CD4-positive, alpha-beta T cell (primary cell): ENCODE results near the gene USP47. TPM values are rescaled to one million over a fixed set of nuclear protein-coding genes. Genes with fewer than 3 reads are reported as not detected.

Experiments used
- ATAC-seq: fragments of 200-7000 bp; cut with Tn5 transposase; one replicate; pipeline ENCODE4 v1.10.0; 2022; ENCODE audit warnings: mild to moderate bottlenecking; ENCODE audit not compliant: poor library complexity
- CTCF ChIA-PET: fragments of 350-600 bp; sonication (Branson Sonifier 250); formaldehyde crosslinking; loops from one replicate; lab custom pipeline; 2021; ENCODE audit warnings: antibody characterized with exemption, inconsistent platforms; lab: Charles Lee
- POLR2A ChIA-PET: fragments of 350-600 bp; sonication (Branson Sonifier 250); formaldehyde crosslinking; loops from one replicate; lab custom pipeline; 2021; ENCODE audit warnings: antibody characterized with exemption, inconsistent platforms; lab: Charles Lee
- DNase-seq, 14 experiments: peaks; one replicate each; pipeline ENCODE4 v3.0.0-alpha.2; 2013 to 2020; ENCODE audit warnings: mixed read lengths in 2 of 14
- H3K27ac ChIP-seq, 2 donors: one replicate each; pipeline versions ENCODE4 v1.5.1 to v1.7.0; 2013; ENCODE audit warnings: low read length in 2 of 2, low read depth in 1 of 2, mild to moderate bottlenecking in 1 of 2
- H3K27me3 ChIP-seq, 2 experiments: 1 replicate in 1 of 2; 2 replicates in 1 of 2; pipeline versions ENCODE4 v1.6.1 to v1.7.0; 2013; ENCODE audit warnings: low read length in 2 of 2, control low read depth in 1 of 2, mild to moderate bottlenecking in 1 of 2, moderate library complexity in 1 of 2; ENCODE audit not compliant: insufficient read depth in 2 of 2, control insufficient read depth in 1 of 2
- H3K36me3 ChIP-seq: one replicate; pipeline ENCODE4 v1.6.1; 2013; ENCODE audit warnings: low read length, control low read depth; ENCODE audit not compliant: insufficient read depth
- H3K4me1 ChIP-seq: one replicate; pipeline ENCODE4 v1.6.1; 2013; ENCODE audit warnings: low read length, control low read depth; ENCODE audit not compliant: insufficient read depth
- H3K4me3 ChIP-seq: one replicate; pipeline ENCODE4 v1.5.1; 2013; ENCODE audit warnings: mild to moderate bottlenecking, low read length, moderate library complexity
- H3K9me3 ChIP-seq, 2 experiments: 1 replicate in 1 of 2; 2 replicates in 1 of 2; pipeline versions ENCODE4 v1.6.1 to v1.7.0; 2013; ENCODE audit warnings: low read length in 2 of 2, mild to moderate bottlenecking in 2 of 2, control low read depth in 1 of 2, moderate library complexity in 1 of 2; ENCODE audit not compliant: control insufficient read depth in 1 of 2, insufficient read depth in 1 of 2
- H3K27ac Mint-ChIP-seq: one replicate; pipeline ENCODE4 v1.8.0; 2020; ENCODE audit warnings: mixed read lengths
- H3K27me3 Mint-ChIP-seq: one replicate; pipeline ENCODE4 v1.8.0; 2021; ENCODE audit warnings: mixed read lengths
- H3K36me3 Mint-ChIP-seq: one replicate; pipeline ENCODE4 v1.8.0; 2021; ENCODE audit warnings: low read depth, mixed read lengths
- H3K4me1 Mint-ChIP-seq: one replicate; pipeline ENCODE4 v1.8.0; 2021; ENCODE audit warnings: low read depth, mixed read lengths
- H3K4me3 Mint-ChIP-seq: one replicate; pipeline ENCODE4 v1.8.0; 2020; ENCODE audit warnings: mild to moderate bottlenecking, mixed read lengths
- H3K9me3 Mint-ChIP-seq: one replicate; pipeline ENCODE4 v1.8.0; 2020; ENCODE audit warnings: mixed read lengths
- intact Hi-C, 2 experiments: fragments of 100-400 bp; cut with DNase I in 1 of 2; cut with micrococcal nuclease in 1 of 2; formaldehyde crosslinking; loops; one replicate each; pipeline versions ENCODE4 v1.15.1 to v1.9.0; 2023 to 2025; cut with DNase I, micrococcal nuclease
- total RNA-seq, 174 experiments: library from RNA in 2 of 174; stranded (reverse) in 2 of 174; gene quantifications; one replicate each; pipeline ENCODE4 v1.2.3 and lab custom pipeline; 2021 to 2026
- TF ChIP-seq, protein P1 (sequence below): fragments of 200-600 bp; IDR thresholded peaks from one replicate; pipeline ENCODE4 v1.8.0; 2022; ENCODE audit warnings: antibody characterized with exemption, mild to moderate bottlenecking

USP47 gene
- total RNA-seq, 2 experiments from 2014 or later = 97.0 to 100 TPM

DNA sequence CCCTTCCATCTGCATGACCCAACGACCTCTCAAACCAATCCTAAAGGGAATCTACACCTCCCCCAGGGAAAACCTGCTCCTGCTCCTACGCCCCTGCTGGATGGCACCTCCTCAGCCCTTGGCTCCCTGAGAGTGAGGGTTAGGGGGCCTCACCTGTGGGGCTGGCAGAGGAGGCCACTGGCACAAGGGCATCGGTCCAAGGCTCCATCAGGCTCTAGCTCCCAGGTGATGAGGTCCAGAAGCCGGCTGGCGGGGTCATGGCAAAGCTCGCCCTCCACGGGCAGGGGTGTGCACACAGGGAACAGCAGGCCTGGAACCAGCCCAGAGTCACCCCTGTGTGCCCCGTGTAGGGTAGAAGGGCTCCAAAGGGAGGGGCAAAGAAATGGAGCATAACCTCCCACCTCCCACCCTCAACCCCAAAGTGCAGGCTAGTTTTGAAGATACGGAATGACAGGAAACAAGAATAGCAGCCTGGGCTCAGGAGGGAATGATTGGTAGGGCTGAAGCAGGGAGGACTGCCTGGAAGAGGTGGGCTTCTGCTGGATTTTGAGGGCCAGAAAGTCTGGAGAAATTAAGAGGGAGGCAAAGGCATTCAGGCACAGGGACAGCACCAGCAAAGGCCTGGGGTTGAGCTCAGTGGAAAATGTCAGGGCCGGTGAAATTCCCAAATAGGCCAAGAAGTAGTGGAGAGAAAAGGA, 124.0 kb downstream of the USP47 start:
- H3K4me3 Mint-ChIP-seq = no peak overlapping the region

DNA sequence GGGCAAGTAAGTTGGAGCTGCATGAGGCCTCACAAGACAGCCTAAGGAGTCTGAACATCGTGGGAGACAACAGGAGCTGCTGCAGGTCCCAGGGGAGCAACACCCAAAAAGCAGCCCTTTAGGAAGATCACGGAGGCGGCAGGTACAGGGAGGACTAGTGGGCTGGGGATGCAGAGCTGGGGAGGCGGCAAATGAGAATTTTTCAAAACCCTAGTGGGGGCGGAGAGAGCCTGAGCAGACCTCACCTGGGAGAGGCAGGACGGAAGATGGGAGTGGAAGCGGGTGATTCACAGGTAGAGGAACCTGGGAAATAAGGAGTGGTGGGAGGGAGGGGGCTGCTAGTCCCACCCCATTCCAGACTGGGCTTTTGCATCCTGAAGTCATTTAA, 124.6 kb downstream of the USP47 start:
- Histone ChIP-seq H3K4me1 (peaks cover 17% of the 10 kb centered on the region), H3K27ac (no peak overlapping the region), H3K4me3 (no peak overlapping the region), H3K9me3 (no peaks in the 10 kb centered on the region), H3K36me3 (no peaks in the 10 kb centered on the region), H3K27me3 (no peaks in the 10 kb centered on the region)
- no peak for DNase-seq
- no peak overlapping the region for H3K4me3 Mint-ChIP-seq
- TF ChIP-seq, protein P1, sequence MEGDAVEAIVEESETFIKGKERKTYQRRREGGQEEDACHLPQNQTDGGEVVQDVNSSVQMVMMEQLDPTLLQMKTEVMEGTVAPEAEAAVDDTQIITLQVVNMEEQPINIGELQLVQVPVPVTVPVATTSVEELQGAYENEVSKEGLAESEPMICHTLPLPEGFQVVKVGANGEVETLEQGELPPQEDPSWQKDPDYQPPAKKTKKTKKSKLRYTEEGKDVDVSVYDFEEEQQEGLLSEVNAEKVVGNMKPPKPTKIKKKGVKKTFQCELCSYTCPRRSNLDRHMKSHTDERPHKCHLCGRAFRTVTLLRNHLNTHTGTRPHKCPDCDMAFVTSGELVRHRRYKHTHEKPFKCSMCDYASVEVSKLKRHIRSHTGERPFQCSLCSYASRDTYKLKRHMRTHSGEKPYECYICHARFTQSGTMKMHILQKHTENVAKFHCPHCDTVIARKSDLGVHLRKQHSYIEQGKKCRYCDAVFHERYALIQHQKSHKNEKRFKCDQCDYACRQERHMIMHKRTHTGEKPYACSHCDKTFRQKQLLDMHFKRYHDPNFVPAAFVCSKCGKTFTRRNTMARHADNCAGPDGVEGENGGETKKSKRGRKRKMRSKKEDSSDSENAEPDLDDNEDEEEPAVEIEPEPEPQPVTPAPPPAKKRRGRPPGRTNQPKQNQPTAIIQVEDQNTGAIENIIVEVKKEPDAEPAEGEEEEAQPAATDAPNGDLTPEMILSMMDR = no peak
- ChIA-PET CTCF (interaction anchor here (1.2 kb wide), 1 partner anchor 315 kb away, joined by 3 read pairs; no protein-coding TSS in a partner anchor), POLR2A (no interaction called here)
- ATAC-seq = no peak
- intact Hi-C loops = loop anchor here in 1 of 2 experiments (5.0 kb wide), 1 partner anchor 169 kb away; no protein-coding TSS in a partner anchor
- H3K27me3 Mint-ChIP-seq = no peaks in the 10 kb centered on the region
- H3K4me1 Mint-ChIP-seq = peaks cover 18% of the 10 kb centered on the region
- no peaks in the 10 kb centered on the region for H3K36me3 Mint-ChIP-seq
- no peak overlapping the region for H3K27ac Mint-ChIP-seq
- no peaks in the 10 kb centered on the region for H3K9me3 Mint-ChIP-seq

More for the DNA sequence above, 124.0 kb downstream of the USP47 start:
- DNase-seq (no peak), ATAC-seq (no peak)
- CTCF ChIA-PET = no interaction called here
- H3K4me3 ChIP-seq = no peak overlapping the region
- Mint-ChIP-seq H3K27ac (no peak overlapping the region), H3K36me3 (no peaks in the 10 kb centered on the region), H3K4me1 (peaks cover 23% of the 10 kb centered on the region), H3K9me3 (no peaks in the 10 kb centered on the region), H3K27me3 (no peaks in the 10 kb centered on the region)
- POLR2A ChIA-PET = no interaction called here
- intact Hi-C loops = loop anchor here in 1 of 2 experiments (5.0 kb wide), 1 partner anchor 169 kb away; no protein-coding TSS in a partner anchor
- no peaks in the 10 kb centered on the region for H3K36me3 ChIP-seq
- no peaks in the 10 kb centered on the region for H3K27me3 ChIP-seq
- peaks cover 23% of the 10 kb centered on the region for H3K4me1 ChIP-seq
- TF ChIP-seq, protein P1 = no peak
- H3K27ac ChIP-seq = no peak overlapping the region
- H3K9me3 ChIP-seq = no peaks in the 10 kb centered on the region

DNA sequence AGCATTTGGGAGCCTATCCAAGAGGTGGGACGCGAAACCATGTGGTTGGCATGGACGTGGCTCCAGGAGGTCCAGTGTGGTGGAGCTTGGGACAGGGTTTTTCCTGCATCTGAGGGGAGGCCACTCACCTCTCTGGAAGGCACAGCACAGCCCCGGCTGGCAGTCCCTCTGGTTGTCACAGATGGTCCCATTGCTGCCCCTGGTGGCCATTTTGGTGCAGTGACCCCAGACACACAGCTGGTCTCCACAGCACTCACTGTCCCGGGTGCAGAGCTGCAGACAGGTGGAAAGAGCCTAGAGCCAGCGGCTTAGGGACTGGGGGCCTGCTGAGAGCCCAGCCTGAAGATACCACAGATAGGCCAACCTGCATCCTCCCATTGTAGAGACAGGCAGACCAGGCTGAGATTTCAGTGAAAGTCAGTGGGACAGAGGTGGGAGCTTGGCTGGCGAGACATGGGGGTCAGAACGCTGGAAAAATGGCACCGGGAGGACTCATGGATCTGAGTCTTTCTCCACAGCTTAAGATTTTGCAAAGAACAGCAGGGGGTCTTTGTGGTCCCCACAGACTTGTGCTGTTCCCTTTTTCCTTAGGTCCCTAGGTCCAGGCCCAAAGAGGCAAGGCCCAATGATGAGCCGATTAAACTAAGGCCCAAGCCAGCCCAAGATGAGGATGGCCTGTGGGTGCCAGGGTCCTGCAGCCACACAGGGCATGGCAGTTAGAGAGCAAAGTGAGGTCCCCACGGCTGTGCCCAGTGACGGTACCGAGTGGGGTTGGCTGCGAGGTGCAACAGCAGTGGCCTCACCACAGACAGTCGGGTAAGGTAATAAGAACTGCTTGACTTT, 125.3 kb downstream of the USP47 start:
- H3K36me3 ChIP-seq = no peaks in the 10 kb centered on the region
- no peaks in the 10 kb centered on the region for H3K36me3 Mint-ChIP-seq
- H3K4me3 ChIP-seq = no peak overlapping the region
- intact Hi-C loops = loop anchor here in 1 of 2 experiments (5.0 kb wide), 1 partner anchor 170 kb away; no protein-coding TSS in a partner anchor
- ChIA-PET POLR2A (no interaction called here), CTCF (interaction anchor here (1.2 kb wide), 1 partner anchor 314 kb away, joined by 3 read pairs; no protein-coding TSS in a partner anchor)
- H3K4me3 Mint-ChIP-seq = no peak overlapping the region
- TF ChIP-seq, protein P1 = peak; percentile 73
- H3K4me1 Mint-ChIP-seq = peaks cover 11% of the 10 kb centered on the region
- no peaks in the 10 kb centered on the region for H3K9me3 Mint-ChIP-seq
- H3K9me3 ChIP-seq = no peaks in the 10 kb centered on the region
- peak; percentile 95 for ATAC-seq
- H3K27me3 ChIP-seq = no peaks in the 10 kb centered on the region
- no peaks in the 10 kb centered on the region for H3K27me3 Mint-ChIP-seq
- DNase-seq = peak; percentile 50 to 78 (median 60)
- H3K27ac Mint-ChIP-seq = no peak overlapping the region
- H3K4me1 ChIP-seq = peaks cover 10% of the 10 kb centered on the region
- no peak overlapping the region for H3K27ac ChIP-seq
